H1 (cell line): ENCODE results near the gene ROS1. TPM values are rescaled to one million over a fixed set of nuclear protein-coding genes. Genes with fewer than 3 reads are reported as not detected.

Source experiments
- BACH1 ChIP-seq: IDR thresholded peaks from 2 replicates; pipeline ENCODE4 v1.6.1; 2012; ENCODE audit warnings: low read length, improper control_type of control experiment
- FOSL1 ChIP-seq: IDR thresholded peaks from 2 replicates; pipeline ENCODE4 v1.6.1; 2011; ENCODE audit warnings: mild to moderate bottlenecking, low read depth, low read length, moderate library complexity; ENCODE audit not compliant: insufficient read depth
- POLR2A ChIP-seq, 2 experiments: IDR thresholded peaks; 1 replicate in 1 of 2; 2 replicates in 1 of 2; pipeline ENCODE4 v1.6.1; 2011; ENCODE audit warnings: low read depth in 2 of 2, low read length in 2 of 2, mild to moderate bottlenecking in 2 of 2; ENCODE audit errors: control extremely low read depth in 1 of 2
- POLR2AphosphoS5 ChIP-seq: IDR thresholded peaks from 2 replicates; pipeline ENCODE4 v1.6.1; 2011; ENCODE audit warnings: low read depth, low read length
- TAF7 ChIP-seq: optimal IDR thresholded peaks from 2 replicates; pipeline ENCODE3; 2011; ENCODE audit warnings: low read depth, mild to moderate bottlenecking, inconsistent platforms, low read length, moderate library complexity, borderline replicate concordance
- polyA plus RNA-seq, 7 experiments: library from polyadenylated mRNA; depleted of rRNA in 3 of 7; stranded (reverse) in 5 of 7; unstranded in 2 of 7; fragments of >200 nt in 5 of 7; fragments of 200-250 nt in 2 of 7; gene quantifications; 1 replicate in 5 of 7; 2 replicates in 1 of 7; 4 replicates in 1 of 7; pipeline versions ENCODE4 v1.2.1 to v1.2.3, GENCODE V29; 2011 to 2013; ENCODE audit warnings: missing spikeins in 2 of 7, mixed read lengths in 2 of 7
- total RNA-seq: library from RNA; stranded (reverse); fragmentation: NEBNext Ultra II Directional; extraction: Animal tissue kit (Norgen Biotek cat#: 25700); gene quantifications from 2 replicates; pipeline ENCODE4 v1.2.1, GENCODE V29; 2021
- TF ChIP-seq, protein P1 (sequence below): IDR thresholded peaks from 2 replicates; pipeline ENCODE4 v1.6.1; 2011; ENCODE audit warnings: low read depth, mild to moderate bottlenecking, low read length; ENCODE audit not compliant: insufficient read depth

ROS1 gene
- total and polyA plus RNA-seq, 2 of the 8 experiments (the other 6 are each of a cell fraction or from before 2014, with no cell fraction given), result not detected

DNA sequence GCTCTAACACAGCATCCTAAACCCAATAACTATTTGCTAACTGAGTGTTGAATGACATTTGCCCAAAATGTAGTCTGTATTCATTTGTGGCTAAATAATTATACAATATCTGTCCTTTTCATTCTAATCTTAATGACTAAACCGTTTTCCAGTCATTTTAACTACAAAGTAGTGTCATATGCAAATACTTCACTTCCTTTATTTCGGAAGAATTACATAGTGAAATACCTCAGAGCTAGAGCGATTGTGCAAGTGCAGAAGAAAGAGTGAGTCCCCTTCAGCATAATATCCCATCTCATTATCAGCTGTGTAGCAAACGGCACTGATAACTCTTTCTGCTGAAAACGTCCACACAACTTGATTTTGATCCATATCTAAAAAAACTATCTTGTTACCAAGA, 66.2 kb downstream of the ROS1 start (continued):
- TF ChIP-seq, protein P1, sequence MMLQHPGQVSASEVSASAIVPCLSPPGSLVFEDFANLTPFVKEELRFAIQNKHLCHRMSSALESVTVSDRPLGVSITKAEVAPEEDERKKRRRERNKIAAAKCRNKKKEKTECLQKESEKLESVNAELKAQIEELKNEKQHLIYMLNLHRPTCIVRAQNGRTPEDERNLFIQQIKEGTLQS, result no peak
- TF ChIP-seq POLR2A (IDR thresholded peaks at IDR 0.05; ENCODE audit: control extremely low read depth in 1 of 2, low read depth in 2 of 2, low read length in 2 of 2) (no peak), FOSL1 (no peak), TAF7 (no peak), BACH1 (no peak), POLR2AphosphoS5 (no peak)
- TF ChIP-seq, all 59 proteins: peak for 0
